Trophoblast cell (in vitro differentiated cells and primary cell): ENCODE measurements around the gene TYROBP.
A peak's percentile ranks its signal among the peaks of the same experiment; 100 is the strongest.

Experiments used
- DNase-seq, 2 donors: peaks; one replicate each; pipeline ENCODE4 v3.0.0-alpha.2; 2016
- H2AFZ ChIP-seq: 2 replicates; pipeline ENCODE4 v1.6.1; 2013; ENCODE audit warnings: low read length, moderate library complexity, mild to moderate bottlenecking; ENCODE audit not compliant: insufficient read depth, poor library complexity
- H2AK5ac ChIP-seq: 2 replicates; pipeline ENCODE4 v1.6.1; 2013; ENCODE audit warnings: mild to moderate bottlenecking, low read length
- H2BK120ac ChIP-seq: 2 replicates; pipeline ENCODE4 v1.6.1; 2013; ENCODE audit warnings: low read length, mild to moderate bottlenecking, moderate library complexity; ENCODE audit not compliant: insufficient read depth, poor library complexity
- H2BK12ac ChIP-seq: 2 replicates; pipeline ENCODE4 v1.6.1; 2013; ENCODE audit warnings: mild to moderate bottlenecking, low read length, moderate library complexity
- H2BK5ac ChIP-seq: 2 replicates; pipeline ENCODE4 v1.6.1; 2013; ENCODE audit warnings: low read length, low read depth, moderate library complexity, mild to moderate bottlenecking; ENCODE audit not compliant: poor library complexity
- H3K14ac ChIP-seq: 2 replicates; pipeline ENCODE4 v1.6.1; 2013; ENCODE audit warnings: mild to moderate bottlenecking, low read length
- H3K18ac ChIP-seq: 2 replicates; pipeline ENCODE4 v1.6.1; 2013; ENCODE audit warnings: mild to moderate bottlenecking, low read length
- H3K23ac ChIP-seq: 2 replicates; pipeline ENCODE4 v1.6.1; 2013; ENCODE audit warnings: low read length
- H3K27ac ChIP-seq: 2 replicates; pipeline ENCODE4 v1.5.1; 2013; ENCODE audit warnings: low read depth, mild to moderate bottlenecking, inconsistent platforms, low read length, moderate library complexity
- H3K27me3 ChIP-seq: 2 replicates; pipeline ENCODE4 v1.6.1; 2013; ENCODE audit warnings: inconsistent platforms, mild to moderate bottlenecking, low read length, moderate library complexity; ENCODE audit not compliant: insufficient read depth
- H3K36me3 ChIP-seq, 2 experiments: 1 replicate in 1 of 2; 2 replicates in 1 of 2; pipeline ENCODE4 v1.6.1; 2013; ENCODE audit warnings: low read length in 2 of 2, mild to moderate bottlenecking in 2 of 2, moderate library complexity in 1 of 2; ENCODE audit not compliant: insufficient read depth in 2 of 2, control insufficient read depth in 1 of 2
- H3K4ac ChIP-seq: 2 replicates; pipeline ENCODE4 v1.6.1; 2013; ENCODE audit warnings: low read depth, mild to moderate bottlenecking, low read length, moderate library complexity
- H3K4me1 ChIP-seq, 2 experiments: 1 replicate in 1 of 2; 2 replicates in 1 of 2; pipeline ENCODE4 v1.6.1; 2013; ENCODE audit warnings: low read length in 2 of 2, mild to moderate bottlenecking in 2 of 2, moderate library complexity in 1 of 2; ENCODE audit not compliant: insufficient read depth in 2 of 2, control insufficient read depth in 1 of 2
- H3K4me2 ChIP-seq: 2 replicates; pipeline ENCODE4 v1.6.1; 2013; ENCODE audit warnings: inconsistent platforms, mild to moderate bottlenecking, low read length, moderate library complexity
- H3K4me3 ChIP-seq: 2 replicates; pipeline ENCODE4 v1.5.1; 2013; ENCODE audit warnings: mild to moderate bottlenecking, low read depth, low read length, inconsistent platforms
- H3K79me1 ChIP-seq: one replicate; pipeline ENCODE4 v1.6.1; 2013; ENCODE audit warnings: low read length
- H3K79me2 ChIP-seq: 2 replicates; pipeline ENCODE4 v1.6.1; 2013; ENCODE audit warnings: low read length, mild to moderate bottlenecking; ENCODE audit not compliant: control insufficient read depth, insufficient read depth, poor library complexity
- H3K9ac ChIP-seq: 2 replicates; pipeline ENCODE4 v1.6.1; 2013; ENCODE audit warnings: mild to moderate bottlenecking, low read length
- H3K9me3 ChIP-seq: 2 replicates; pipeline ENCODE4 v1.6.1; 2013; ENCODE audit warnings: low read depth, mild to moderate bottlenecking, control low read depth, inconsistent platforms, low read length; ENCODE audit not compliant: insufficient read depth
- H4K12ac ChIP-seq: 2 replicates; pipeline ENCODE4 v1.6.1; 2013; ENCODE audit warnings: low read depth, mild to moderate bottlenecking, low read length, moderate library complexity
- H4K8ac ChIP-seq: 2 replicates; pipeline ENCODE4 v1.6.1; 2013; ENCODE audit warnings: low read depth, mild to moderate bottlenecking, low read length, moderate library complexity
- H4K91ac ChIP-seq: one replicate; pipeline ENCODE4 v1.6.1; 2013; ENCODE audit warnings: low read depth, mild to moderate bottlenecking, low read length, moderate library complexity
- WGBS: extraction: QIAGEN DNeasy Blood & Tissue Kit; methylation state at CpG from one replicate; pipeline ENCODE4 v1.1.7; 2013; ENCODE audit warnings: missing lambda C conversion rate; ENCODE audit not compliant: insufficient read length, insufficient coverage; ENCODE audit errors: extremely low coverage; 5-methylcytosine and 5-hydroxymethylcytosine counted together

TYROBP gene

DNA sequence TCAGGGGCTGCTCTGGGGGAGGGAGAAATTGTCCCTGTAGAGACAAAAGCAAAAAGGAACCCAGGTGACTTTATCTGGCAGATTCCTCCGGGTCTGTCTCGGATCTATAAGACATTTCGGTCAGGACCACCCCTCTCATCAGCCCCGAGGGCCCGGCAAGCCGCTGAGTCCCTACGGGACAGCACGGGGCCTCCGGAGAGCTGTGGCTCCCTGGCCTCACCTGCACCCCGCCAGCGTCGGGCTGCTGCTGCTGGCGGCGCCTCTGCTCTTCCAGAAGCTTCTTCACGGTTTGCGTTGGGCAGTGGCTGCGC is 9.6 kb downstream of the TYROBP start:
- Histone ChIP-seq H3K36me3 (peaks cover 27 to 38% of the 10 kb centered on the region in 2 experiments), H4K8ac (peak overlapping the region; percentile 62), H3K79me1 (peaks cover 13% of the 10 kb centered on the region), H3K27me3 (no peaks in the 10 kb centered on the region), H3K4ac (peak overlapping the region; percentile 46), H3K23ac (no peak overlapping the region), H3K14ac (peak overlapping the region; percentile 66), H3K4me3 (peak overlapping the region; percentile 89), H3K4me2 (peak overlapping the region; percentile 99), H3K9ac (no peak overlapping the region), H2AFZ (peak overlapping the region; percentile 69), H3K9me3 (no peaks in the 10 kb centered on the region), H3K4me1 (peaks cover 11 to 22% of the 10 kb centered on the region in 2 experiments), H4K12ac (peak overlapping the region; percentile 58), H3K27ac (no peak overlapping the region), H2AK5ac (peak overlapping the region; percentile 13), H2BK5ac (peak overlapping the region; percentile 42), H3K79me2 (peaks cover 8% of the 10 kb centered on the region), H2BK12ac (no peak overlapping the region), H3K18ac (peak overlapping the region; percentile 25), H2BK120ac (no peak overlapping the region), H4K91ac (peak overlapping the region; percentile 70)
- no peak for DNase-seq
- no CpG with 5 or more reads among the region's 17 CpGs for WGBS

DNA sequence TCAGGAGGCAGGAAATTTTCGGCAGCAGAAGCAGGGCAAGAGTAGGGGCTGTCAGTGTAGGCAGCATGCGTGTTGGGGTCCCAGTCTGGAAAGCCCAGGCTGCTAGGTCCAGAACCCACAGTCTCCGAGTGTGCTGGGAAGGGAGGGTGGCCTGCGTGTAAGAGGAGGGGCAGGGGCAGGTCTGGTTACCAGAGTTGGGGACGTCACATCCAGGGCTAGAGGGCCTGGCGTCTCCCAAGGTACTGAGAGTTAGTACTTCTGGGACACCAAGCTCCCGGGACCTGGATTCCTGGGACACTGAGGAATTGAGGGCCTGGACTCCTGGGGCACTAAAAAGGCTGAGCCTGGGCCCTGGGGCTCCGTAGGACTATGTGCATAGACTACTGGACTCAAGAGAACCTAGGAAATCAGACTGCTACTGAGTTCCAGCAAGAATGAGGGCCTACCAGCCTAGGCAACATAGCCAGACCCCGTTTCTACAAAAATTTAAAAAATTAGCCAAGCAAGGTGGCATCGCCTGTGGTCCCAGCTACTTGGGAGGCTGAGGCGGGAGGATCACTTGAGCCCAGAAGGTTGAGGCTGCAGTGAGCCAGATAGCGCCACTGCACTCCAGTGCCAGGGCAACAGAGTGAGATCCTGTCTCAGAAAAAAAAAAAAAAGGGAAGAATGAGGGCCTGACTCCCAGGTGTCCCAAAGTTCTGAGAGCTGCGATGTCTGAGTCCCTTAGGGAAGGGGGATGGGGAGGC is 10.2 kb downstream of the TYROBP start:
- no CpG with 5 or more reads among the region's 13 CpGs for WGBS
- no peaks in the 10 kb centered on the region for H3K27me3 ChIP-seq
- H2BK5ac ChIP-seq: no peak overlapping the region

DNA sequence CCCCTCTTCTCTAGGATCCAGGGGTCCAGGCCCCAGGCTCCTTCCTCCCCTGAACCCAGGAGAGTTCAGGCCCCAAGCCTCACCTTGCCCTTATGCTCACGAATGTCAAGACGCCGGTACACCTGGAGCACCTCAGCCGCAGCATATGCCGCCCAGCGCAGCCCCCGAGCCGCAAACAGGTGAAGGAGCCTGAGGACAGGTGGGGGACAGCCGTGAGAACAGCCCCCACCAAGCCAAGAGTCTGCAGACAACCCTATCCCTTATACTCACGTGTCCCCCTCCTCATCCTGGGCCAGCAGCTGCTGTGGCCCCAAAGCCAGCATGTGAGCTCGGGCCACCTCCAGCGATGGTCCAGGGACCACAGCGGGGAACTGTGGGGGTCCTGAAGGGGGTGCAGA is 11.5 kb downstream of the TYROBP start:
- H2AFZ ChIP-seq: no peak overlapping the region
- no peak overlapping the region for H2AK5ac ChIP-seq
- no peak for DNase-seq
- H3K4me2 ChIP-seq: no peak overlapping the region
- H2BK12ac ChIP-seq: no peak overlapping the region
- no peak overlapping the region for H3K4me3 ChIP-seq
- no CpG with 5 or more reads among the region's 13 CpGs for WGBS
- peaks cover 8% of the 10 kb centered on the region for H3K79me2 ChIP-seq
- H3K23ac ChIP-seq: no peak overlapping the region
- no peak overlapping the region for H3K9ac ChIP-seq
- no peak overlapping the region for H3K4ac ChIP-seq
- no peak overlapping the region for H3K27ac ChIP-seq
- H4K8ac ChIP-seq: no peak overlapping the region
- no peak overlapping the region for H2BK5ac ChIP-seq
- no peaks in the 10 kb centered on the region for H3K27me3 ChIP-seq
- H3K79me1 ChIP-seq: peaks cover 13% of the 10 kb centered on the region
- H3K18ac ChIP-seq: no peak overlapping the region
- no peak overlapping the region for H2BK120ac ChIP-seq
- H3K4me1 ChIP-seq: peaks cover 5 to 14% of the 10 kb centered on the region in 2 experiments
- no peak overlapping the region for H4K91ac ChIP-seq
- H3K9me3 ChIP-seq: no peaks in the 10 kb centered on the region
- H3K36me3 ChIP-seq: peaks cover 30 to 43% of the 10 kb centered on the region in 2 experiments
- no peak overlapping the region for H4K12ac ChIP-seq
- no peak overlapping the region for H3K14ac ChIP-seq

More for the DNA sequence above, 10.2 kb downstream of the TYROBP start:
- no peak for DNase-seq
- no peak overlapping the region for H3K4ac ChIP-seq
- no peak overlapping the region for H3K14ac ChIP-seq
- no peak overlapping the region for H2AFZ ChIP-seq
- peaks cover 8% of the 10 kb centered on the region for H3K79me2 ChIP-seq
- peak overlapping the region; percentile 7 for H3K18ac ChIP-seq
- H4K91ac ChIP-seq: no peak overlapping the region
- peak overlapping the region; percentile 99 for H3K4me2 ChIP-seq
- no peak overlapping the region for H4K8ac ChIP-seq
- peaks cover 13% of the 10 kb centered on the region for H3K79me1 ChIP-seq
- H2BK120ac ChIP-seq: no peak overlapping the region
- H3K9me3 ChIP-seq: no peaks in the 10 kb centered on the region
- H3K9ac ChIP-seq: no peak overlapping the region
- H4K12ac ChIP-seq: peak overlapping the region; percentile 0
- no peak overlapping the region for H3K4me3 ChIP-seq
- no peak overlapping the region for H2BK12ac ChIP-seq
- H3K4me1 ChIP-seq: peaks cover 6 to 18% of the 10 kb centered on the region in 2 experiments
- no peak overlapping the region for H3K23ac ChIP-seq
- no peak overlapping the region for H3K27ac ChIP-seq
- H2AK5ac ChIP-seq: no peak overlapping the region
- H3K36me3 ChIP-seq: peaks cover 27 to 39% of the 10 kb centered on the region in 2 experiments

DNA sequence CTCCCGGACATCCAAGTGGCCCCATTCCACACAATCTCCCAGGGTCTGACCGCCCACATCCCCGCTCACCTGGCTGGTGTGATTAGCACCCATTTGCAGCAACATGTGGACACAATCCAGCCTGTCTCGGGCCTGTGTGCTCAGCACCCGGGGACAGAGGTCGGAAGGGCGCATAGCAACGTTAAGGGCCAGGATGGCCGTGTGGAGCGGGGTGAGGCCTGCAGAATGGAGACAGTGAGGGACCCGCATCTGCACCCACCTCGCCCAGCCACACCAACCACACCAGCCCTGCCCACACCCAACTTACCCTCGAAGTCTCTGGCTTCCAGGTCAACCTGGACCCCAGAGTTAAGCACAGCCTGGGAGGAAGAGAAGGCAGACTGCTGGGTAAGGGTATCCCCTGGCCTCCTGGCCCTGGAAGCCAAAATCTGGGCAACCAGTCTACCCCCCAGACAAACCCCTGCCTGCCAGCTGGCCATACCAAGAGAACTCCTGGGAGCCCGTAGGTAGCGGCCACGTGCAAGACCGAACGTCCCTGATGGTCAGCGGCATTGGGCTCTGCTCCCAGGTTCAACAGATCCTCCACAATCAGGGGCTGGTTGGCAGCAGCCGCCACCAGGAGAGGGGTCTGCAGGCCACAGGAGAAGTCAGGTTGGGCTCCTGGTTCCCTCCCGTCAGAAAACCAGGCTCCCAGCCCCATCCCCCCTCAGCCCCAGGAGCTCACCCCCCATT is 12.0 kb downstream of the TYROBP start:
- no peak overlapping the region for H3K4ac ChIP-seq
- H3K27ac ChIP-seq: no peak overlapping the region
- H2BK5ac ChIP-seq: no peak overlapping the region
- H3K79me1 ChIP-seq: peaks cover 13% of the 10 kb centered on the region
- H3K79me2 ChIP-seq: peaks cover 8% of the 10 kb centered on the region
- H4K8ac ChIP-seq: no peak overlapping the region
- peaks cover 30 to 46% of the 10 kb centered on the region in 2 experiments for H3K36me3 ChIP-seq
- no peak overlapping the region for H3K9ac ChIP-seq
- DNase-seq: no peak
- no peak overlapping the region for H4K12ac ChIP-seq
- no peak overlapping the region for H3K4me2 ChIP-seq
- no peak overlapping the region for H3K18ac ChIP-seq
- no peaks in the 10 kb centered on the region for H3K27me3 ChIP-seq
- peaks cover 3 to 9% of the 10 kb centered on the region in 2 experiments for H3K4me1 ChIP-seq
- H3K9me3 ChIP-seq: no peaks in the 10 kb centered on the region
- no peak overlapping the region for H2BK12ac ChIP-seq
- no peak overlapping the region for H2AK5ac ChIP-seq
- H2BK120ac ChIP-seq: no peak overlapping the region
- no peak overlapping the region for H2AFZ ChIP-seq
- no peak overlapping the region for H3K23ac ChIP-seq
- WGBS: no CpG with 5 or more reads among the region's 21 CpGs
- peak overlapping the region; percentile 10 for H3K4me3 ChIP-seq
- no peak overlapping the region for H3K14ac ChIP-seq
- no peak overlapping the region for H4K91ac ChIP-seq
